ENCODE measurements around the gene PSMA8.
A peak's percentile ranks its signal among the peaks of the same experiment; 100 is the strongest.
"Not testable (repeated sequence)": the region's sequence is repeated elsewhere in the genome, so short reads cannot be mapped to it uniquely, and the experiment has no call there.

The PSMA8 gene

GRCh38 chr18:26176134-26176533 lies 42.5 kb downstream of the PSMA8 start:
- DNase-seq: no peak

- no peak for DNase-seq
These were observed 47.7 kb downstream of the PSMA8 start for GRCh38 chr18:26181343-26181826.

- no peak for DNase-seq
These were observed 49.9 kb downstream of the PSMA8 start for GRCh38 chr18:26183395-26184112.

GRCh38 chr18:26185267-26185666 lies 51.6 kb downstream of the PSMA8 start:
- no peak for DNase-seq

GRCh38 chr18:26190506-26190905 lies 56.8 kb downstream of the PSMA8 start:
- peak in 1 of 2 donors; percentile 17 for DNase-seq

GRCh38 chr18:26192233-26192632 lies 58.6 kb downstream of the PSMA8 start:
- DNase-seq: no peak

- no peak for DNase-seq
These were observed 62.9 kb downstream of the PSMA8 start for GRCh38 chr18:26196605-26197004.

- DNase-seq: not testable (repeated sequence)
These were observed 68.3 kb downstream of the PSMA8 start for GRCh38 chr18:26202001-26202400.

GRCh38 chr18:26205318-26205717 lies 71.6 kb downstream of the PSMA8 start:
- DNase-seq: no peak

- DNase-seq: no peak
These were observed 72.8 kb downstream of the PSMA8 start for GRCh38 chr18:26206488-26206887.

GRCh38 chr18:26207937-26208336 lies 74.3 kb downstream of the PSMA8 start:
- no peak for DNase-seq

- no peak for DNase-seq
These were observed 75.3 kb downstream of the PSMA8 start for GRCh38 chr18:26208977-26209376.

GRCh38 chr18:26210147-26210546 lies 76.5 kb downstream of the PSMA8 start:
- no peak for DNase-seq

GRCh38 chr18:26215247-26215970 lies 81.7 kb downstream of the PSMA8 start:
- no peak for DNase-seq

GRCh38 chr18:26225022-26225693 lies 91.5 kb downstream of the PSMA8 start:
- no peak for DNase-seq

GRCh38 chr18:26225915-26226228 lies 92.2 kb downstream of the PSMA8 start:
- DNase-seq: no peak

GRCh38 chr18:26226229-26227050 lies 92.8 kb downstream of the PSMA8 start, which contains the start of gene TAF4B:
TSS of gene TAF4B (plus strand) at chr18:26226445. CDS start at chr18:26226934, 489 bp downstream.
- peak; percentile 90 to 97 for DNase-seq

GRCh38 chr18:26227051-26227670 lies 93.5 kb downstream of the PSMA8 start:
- no peak for DNase-seq

- no peak for DNase-seq
These were observed 95.0 kb downstream of the PSMA8 start for GRCh38 chr18:26228562-26229260.

- DNase-seq: no peak
These were observed 96.8 kb downstream of the PSMA8 start for GRCh38 chr18:26230497-26230896.

- no peak for DNase-seq
These were observed 99.5 kb downstream of the PSMA8 start for GRCh38 chr18:26233208-26233607.

- not testable (repeated sequence) for DNase-seq
These were observed 103.7 kb downstream of the PSMA8 start for GRCh38 chr18:26237363-26237762.
